ENCODE results near the gene GNG5.

GRCh38 chr1:84502927-84503326 lies 3.5 kb downstream of the GNG5 start:
- TF ChIP-seq POLR2A (IDR thresholded peaks at IDR 0.05; ENCODE audit: low read depth, low read length), result no peak
- TF ChIP-seq POLR2AphosphoS5 (IDR thresholded peaks at IDR 0.05; ENCODE audit: low read depth, low read length), result no peak
